Mesenchymal stem cell (in vitro differentiated cells and primary cell): Measurements from ENCODE around the gene ZNF750.

Source experiments
- DNase-seq: peaks from one replicate; pipeline ENCODE4 v3.0.0-alpha.2; 2013
- H2AFZ ChIP-seq: one replicate; pipeline ENCODE4 v1.6.1; 2013; ENCODE audit warnings: low read depth, mild to moderate bottlenecking, control low read depth, inconsistent platforms, low read length, moderate library complexity
- H2AK5ac ChIP-seq: 2 replicates; pipeline ENCODE4 v1.6.1; 2013; ENCODE audit warnings: low read length, moderate library complexity, mild to moderate bottlenecking, inconsistent platforms; ENCODE audit not compliant: severe bottlenecking
- H2BK120ac ChIP-seq: one replicate; pipeline ENCODE4 v1.6.1; 2013; ENCODE audit warnings: low read depth, mild to moderate bottlenecking, inconsistent platforms, low read length, moderate library complexity
- H2BK12ac ChIP-seq, 2 experiments: one replicate each; pipeline ENCODE4 v1.6.1; 2013; ENCODE audit warnings: inconsistent platforms in 2 of 2, low read length in 2 of 2, mild to moderate bottlenecking in 2 of 2, moderate library complexity in 2 of 2, control low read depth in 1 of 2
- H2BK15ac ChIP-seq: one replicate; pipeline ENCODE4 v1.6.1; 2013; ENCODE audit warnings: mild to moderate bottlenecking, low read depth, inconsistent platforms; ENCODE audit not compliant: poor library complexity, severe bottlenecking
- H2BK5ac ChIP-seq: 2 replicates; pipeline ENCODE4 v1.6.1; 2013; ENCODE audit warnings: low read depth, mild to moderate bottlenecking, low read length, control low read depth, inconsistent platforms; ENCODE audit not compliant: poor library complexity, severe bottlenecking
- H3K14ac ChIP-seq, 2 experiments: one replicate each; pipeline ENCODE4 v1.6.1; 2013; ENCODE audit warnings: inconsistent platforms in 2 of 2, low read length in 2 of 2, control low read depth in 1 of 2, mild to moderate bottlenecking in 1 of 2, moderate library complexity in 1 of 2
- H3K18ac ChIP-seq, 2 experiments: one replicate each; pipeline ENCODE4 v1.6.1; 2013; ENCODE audit warnings: inconsistent platforms in 2 of 2, low read length in 2 of 2, control low read depth in 1 of 2, low read depth in 1 of 2, mild to moderate bottlenecking in 1 of 2
- H3K23ac ChIP-seq, 2 experiments: one replicate each; pipeline ENCODE4 v1.6.1; 2013; ENCODE audit warnings: inconsistent platforms in 2 of 2, low read length in 2 of 2, mild to moderate bottlenecking in 2 of 2, moderate library complexity in 2 of 2, control low read depth in 1 of 2
- H3K27ac ChIP-seq: 2 replicates; pipeline ENCODE4 v1.5.1; 2013; ENCODE audit warnings: mild to moderate bottlenecking, moderate library complexity, low read length, control low read depth, inconsistent platforms; ENCODE audit not compliant: poor library complexity, severe bottlenecking
- H3K27me3 ChIP-seq, 2 experiments: 2 replicates each; pipeline versions ENCODE4 v1.6.1 to v1.7.0; 2013; ENCODE audit warnings: low read length in 2 of 2, mild to moderate bottlenecking in 2 of 2, moderate library complexity in 2 of 2, control low read depth in 1 of 2, inconsistent platforms in 1 of 2; ENCODE audit not compliant: control insufficient read depth in 1 of 2, insufficient read depth in 1 of 2
- H3K36me3 ChIP-seq, 2 experiments: 2 replicates each; pipeline versions ENCODE4 v1.6.1 to v1.7.0; 2013; ENCODE audit warnings: low read length in 2 of 2, control low read depth in 1 of 2, inconsistent platforms in 1 of 2, low read depth in 1 of 2, mild to moderate bottlenecking in 1 of 2; ENCODE audit not compliant: insufficient read depth in 2 of 2, control insufficient read depth in 1 of 2
- H3K4ac ChIP-seq, 2 experiments: one replicate each; pipeline ENCODE4 v1.6.1; 2013; ENCODE audit warnings: inconsistent platforms in 2 of 2, low read length in 2 of 2, mild to moderate bottlenecking in 2 of 2, moderate library complexity in 2 of 2, control low read depth in 1 of 2, low read depth in 1 of 2
- H3K4me1 ChIP-seq: 2 replicates; pipeline ENCODE4 v1.6.1; 2013; ENCODE audit warnings: low read depth, low read length, control low read depth; ENCODE audit not compliant: control insufficient read depth, insufficient read depth
- H3K4me2 ChIP-seq: 2 replicates; pipeline ENCODE4 v1.6.1; 2013; ENCODE audit warnings: low read length, mild to moderate bottlenecking, inconsistent platforms; ENCODE audit not compliant: poor library complexity, severe bottlenecking
- H3K4me3 ChIP-seq, 2 experiments: 2 replicates each; pipeline versions ENCODE4 v1.5.1 to v1.7.0; 2013; ENCODE audit warnings: low read length in 2 of 2, mild to moderate bottlenecking in 2 of 2, control low read depth in 1 of 2, low read depth in 1 of 2; ENCODE audit not compliant: insufficient read depth in 1 of 2
- H3K79me1 ChIP-seq: replicated peaks from 2 replicates; pipeline ENCODE4 v1.6.1; 2013; ENCODE audit warnings: mild to moderate bottlenecking, control low read depth, low read length, inconsistent platforms; ENCODE audit not compliant: poor library complexity, severe bottlenecking
- H3K9ac ChIP-seq: 2 replicates; pipeline ENCODE4 v1.7.0; 2013; ENCODE audit warnings: mild to moderate bottlenecking, low read length, moderate library complexity
- H3K9me3 ChIP-seq: 2 replicates; pipeline ENCODE4 v1.7.0; 2013; ENCODE audit warnings: mild to moderate bottlenecking, low read length; ENCODE audit not compliant: control insufficient read depth
- H4K8ac ChIP-seq: one replicate; pipeline ENCODE4 v1.6.1; 2013; ENCODE audit warnings: inconsistent platforms, mild to moderate bottlenecking, low read length, moderate library complexity
- H4K91ac ChIP-seq: one replicate; pipeline ENCODE4 v1.6.1; 2013; ENCODE audit warnings: mild to moderate bottlenecking, low read length, inconsistent platforms
- WGBS: methylation state at CpG from one replicate; pipeline ENCODE4 v1.1.7; 2013; ENCODE audit warnings: mixed read lengths; 5-methylcytosine and 5-hydroxymethylcytosine counted together

The ZNF750 gene

DNA sequence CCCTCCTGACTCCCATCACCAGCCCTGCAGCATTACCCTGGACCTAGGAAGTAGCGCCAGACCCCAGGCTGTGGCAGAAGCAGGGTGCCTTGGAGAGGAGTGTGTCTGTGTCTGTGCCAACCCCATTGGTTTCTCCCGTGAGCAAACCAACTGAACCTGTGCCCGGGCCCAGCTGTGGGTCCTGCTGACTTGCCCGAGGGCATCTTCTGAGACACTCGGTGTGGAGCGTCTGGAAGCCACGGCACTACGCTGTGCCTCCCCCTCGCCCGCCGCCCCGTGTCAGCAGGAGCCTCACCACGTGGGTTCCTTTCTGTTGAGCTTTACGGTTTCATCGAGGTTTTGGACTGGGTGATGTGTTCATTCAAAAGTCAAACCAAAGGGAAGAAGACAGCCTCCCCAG lies 27.8 kb downstream of the ZNF750 start:
- H3K9me3 ChIP-seq, result no peaks in the 10 kb centered on the region

GRCh38 chr17:82810644-82811430 lies 29.0 kb downstream of the ZNF750 start:
- peaks cover 3% of the 10 kb centered on the region for H3K4me1 ChIP-seq
- 80% methylated on average over 21 of the region's 22 CpGs for WGBS
- no peak overlapping the region for H3K18ac ChIP-seq
- H4K8ac ChIP-seq, result no peak overlapping the region
- no peak overlapping the region for H3K4me3 ChIP-seq
- H3K27me3 ChIP-seq, result no peaks in the 10 kb centered on the region
- no peak overlapping the region for H2BK12ac ChIP-seq
- H3K4me2 ChIP-seq, result no peak overlapping the region
- peaks cover 57 to 76% of the 10 kb centered on the region in 2 experiments for H3K36me3 ChIP-seq
- H3K14ac ChIP-seq, result no peak overlapping the region
- H2BK5ac ChIP-seq, result no peak overlapping the region
- H3K27ac ChIP-seq, result no peak overlapping the region
- no peak overlapping the region for H3K23ac ChIP-seq
- H2AK5ac ChIP-seq, result no peak overlapping the region
- no peak overlapping the region for H2BK120ac ChIP-seq
- DNase-seq, result no peak
- H4K91ac ChIP-seq, result no peak overlapping the region
- no peak overlapping the region for H3K9ac ChIP-seq
- no peaks in the 10 kb centered on the region for H3K9me3 ChIP-seq
- H3K79me1 ChIP-seq, result peaks cover 2% of the 10 kb centered on the region
- H2BK15ac ChIP-seq, result no peak overlapping the region
- no peak overlapping the region for H3K4ac ChIP-seq
- no peak overlapping the region for H2AFZ ChIP-seq

More for the DNA sequence above, 27.8 kb downstream of the ZNF750 start:
- DNase-seq, result no peak
- H2BK5ac ChIP-seq, result no peak overlapping the region
- 92% methylated on average over 15 of the region's 15 CpGs for whole genome bisulfite sequencing
- peaks cover 65 to 69% of the 10 kb centered on the region in 2 experiments for H3K36me3 ChIP-seq
- H3K79me1 ChIP-seq, result peaks cover 2% of the 10 kb centered on the region
- H4K91ac ChIP-seq, result no peak overlapping the region
- H3K27ac ChIP-seq, result no peak overlapping the region
- H3K9ac ChIP-seq, result no peak overlapping the region
- H2BK15ac ChIP-seq, result no peak overlapping the region
- H3K14ac ChIP-seq, result no peak overlapping the region
- no peak overlapping the region for H3K18ac ChIP-seq
- H2BK12ac ChIP-seq, result no peak overlapping the region
- H2AFZ ChIP-seq, result no peak overlapping the region
- H4K8ac ChIP-seq, result no peak overlapping the region
- no peaks in the 10 kb centered on the region for H3K27me3 ChIP-seq
- no peak overlapping the region for H3K4ac ChIP-seq
- H2BK120ac ChIP-seq, result no peak overlapping the region
- H3K4me3 ChIP-seq, result no peak overlapping the region
- no peak overlapping the region for H3K23ac ChIP-seq
- no peak overlapping the region for H3K4me2 ChIP-seq
- H3K4me1 ChIP-seq, result peaks cover 3% of the 10 kb centered on the region
- H2AK5ac ChIP-seq, result no peak overlapping the region

- H2AFZ ChIP-seq, result no peak overlapping the region
- H2BK5ac ChIP-seq, result no peak overlapping the region
- peaks cover 6% of the 10 kb centered on the region for H3K4me1 ChIP-seq
- H3K27ac ChIP-seq, result no peak overlapping the region
- no peak overlapping the region for H3K4me3 ChIP-seq
- no peak overlapping the region for H3K14ac ChIP-seq
- H3K18ac ChIP-seq, result no peak overlapping the region
- H4K8ac ChIP-seq, result no peak overlapping the region
- H3K9me3 ChIP-seq, result no peaks in the 10 kb centered on the region
- WGBS, result 95% methylated on average over 34 of the region's 35 CpGs
- peaks cover 8% of the 10 kb centered on the region for H3K79me1 ChIP-seq
- H2BK120ac ChIP-seq, result no peak overlapping the region
- H3K9ac ChIP-seq, result no peak overlapping the region
- no peak overlapping the region for H4K91ac ChIP-seq
- H3K27me3 ChIP-seq, result no peaks in the 10 kb centered on the region
- no peak overlapping the region for H2AK5ac ChIP-seq
- no peak overlapping the region for H2BK12ac ChIP-seq
- no peak overlapping the region for H3K23ac ChIP-seq
- no peak overlapping the region for H3K4ac ChIP-seq
- H2BK15ac ChIP-seq, result no peak overlapping the region
- no peak overlapping the region for H3K4me2 ChIP-seq
- no peak for DNase-seq
- H3K36me3 ChIP-seq, result peaks cover 44 to 76% of the 10 kb centered on the region in 2 experiments
Measured at GRCh38 chr17:82808921-82809905, 30.6 kb downstream of the ZNF750 start.

DNA sequence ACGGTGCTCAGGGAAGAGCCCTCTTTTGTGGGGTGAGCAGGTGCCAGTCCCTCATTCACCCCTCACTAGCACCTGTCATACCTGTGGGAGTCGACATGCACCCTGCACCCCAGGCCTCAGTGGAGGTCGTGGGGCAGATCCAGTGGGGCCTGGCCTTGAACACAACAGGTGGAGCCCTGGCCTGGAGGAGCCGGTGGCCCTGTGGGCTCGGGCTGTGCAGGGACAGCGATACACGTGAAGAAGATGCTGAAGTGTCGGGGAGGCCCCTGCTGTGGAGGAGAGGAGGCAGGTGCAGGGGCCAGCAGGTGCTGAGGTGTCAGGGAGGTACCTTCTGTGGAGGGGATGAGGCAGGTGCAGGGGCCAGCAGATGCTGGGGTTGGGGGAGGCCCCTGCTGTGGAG lies 31.8 kb downstream of the ZNF750 start:
- Histone ChIP-seq H2BK12ac (no peak overlapping the region), H3K4me3 (no peak overlapping the region), H3K14ac (no peak overlapping the region), H3K9ac (no peak overlapping the region), H2AK5ac (no peak overlapping the region), H2BK15ac (no peak overlapping the region), H4K91ac (no peak overlapping the region), H3K4ac (no peak overlapping the region), H3K79me1 (peaks cover 11% of the 10 kb centered on the region), H2BK5ac (no peak overlapping the region), H3K4me1 (peaks cover 6% of the 10 kb centered on the region), H3K9me3 (no peaks in the 10 kb centered on the region), H3K4me2 (no peak overlapping the region), H3K27me3 (no peaks in the 10 kb centered on the region), H3K27ac (no peak overlapping the region), H2BK120ac (no peak overlapping the region), H2AFZ (no peak overlapping the region), H3K36me3 (peaks cover 36 to 72% of the 10 kb centered on the region in 2 experiments), H3K23ac (no peak overlapping the region), H4K8ac (no peak overlapping the region), H3K18ac (no peak overlapping the region)
- no peak for DNase-seq
- WGBS, result 94% methylated on average over 8 of the region's 8 CpGs
